CD14-positive monocyte (primary cell): ENCODE data around the gene RGS9. TPM values are rescaled to one million over a fixed set of nuclear protein-coding genes. Genes with fewer than 3 reads are reported as not detected.
"Not testable (repeated sequence)": the region's sequence is repeated elsewhere in the genome, so short reads cannot be mapped to it uniquely, and the experiment has no call there.

ENCODE experiments used
- DNase-seq, 3 donors: peaks; one replicate each; pipeline ENCODE4 v3.0.0-alpha.2; 2011 to 2022
- H2AFZ ChIP-seq: 2 replicates; pipeline ENCODE4 v1.6.0; 2012; ENCODE audit warnings: mild to moderate bottlenecking, low read depth, low read length, inconsistent platforms; ENCODE audit not compliant: insufficient read depth, poor library complexity, severe bottlenecking
- H3K27ac ChIP-seq, 2 donors: 1 replicate in 1 of 2; 2 replicates in 1 of 2; pipeline ENCODE4 v1.5.1; 2012 to 2013; ENCODE audit warnings: low read length in 2 of 2, control low read depth in 1 of 2, inconsistent platforms in 1 of 2, low read depth in 1 of 2, mild to moderate bottlenecking in 1 of 2
- H3K27me3 ChIP-seq, 2 donors: one replicate each; pipeline versions ENCODE4 v1.6.0 to v1.6.1; 2011 to 2013; ENCODE audit warnings: low read length in 2 of 2; ENCODE audit not compliant: control insufficient read depth in 2 of 2, insufficient read depth in 2 of 2
- H3K36me3 ChIP-seq, 2 donors: replicated peaks in 1 of 2; 1 replicate in 1 of 2; 2 replicates in 1 of 2; pipeline versions ENCODE4 v1.5.1 to v1.6.1; 2012 to 2013; ENCODE audit warnings: low read length in 2 of 2, control low read depth in 1 of 2, inconsistent platforms in 1 of 2, mild to moderate bottlenecking in 1 of 2; ENCODE audit not compliant: insufficient read depth in 2 of 2, control insufficient read depth in 1 of 2
- H3K4me1 ChIP-seq, 2 donors: 1 replicate in 1 of 2; 2 replicates in 1 of 2; pipeline versions ENCODE4 v1.5.1 to v1.6.1; 2012 to 2013; ENCODE audit warnings: low read length in 2 of 2, control low read depth in 1 of 2, inconsistent platforms in 1 of 2, mild to moderate bottlenecking in 1 of 2, moderate library complexity in 1 of 2; ENCODE audit not compliant: insufficient read depth in 2 of 2, control insufficient read depth in 1 of 2
- H3K4me2 ChIP-seq: replicated peaks from 2 replicates; pipeline ENCODE3; 2012; ENCODE audit warnings: low read length, moderate library complexity, mild to moderate bottlenecking; ENCODE audit not compliant: poor library complexity, severe bottlenecking; ENCODE audit errors: extremely low read depth
- H3K4me3 ChIP-seq, 3 experiments: fragments of 200-600 bp in 1 of 3; sonication (generic) in 1 of 3; replicated peaks in 1 of 3; 1 replicate in 2 of 3; 2 replicates in 1 of 3; pipeline ENCODE4 v1.5.1; 2011 to 2013; ENCODE audit warnings: low read length in 3 of 3, mild to moderate bottlenecking in 3 of 3, control low read depth in 2 of 3, low read depth in 2 of 3, inconsistent platforms in 1 of 3, moderate library complexity in 1 of 3
- H3K79me2 ChIP-seq: 2 replicates; pipeline ENCODE4 v1.6.0; 2012; ENCODE audit warnings: mild to moderate bottlenecking, control low read depth, inconsistent platforms, low read length, moderate library complexity; ENCODE audit not compliant: insufficient read depth
- H3K9ac ChIP-seq: 2 replicates; pipeline ENCODE4 v1.6.0; 2017; ENCODE audit warnings: low read length, mild to moderate bottlenecking; ENCODE audit not compliant: insufficient read depth, poor library complexity, severe bottlenecking
- H3K9me3 ChIP-seq, 2 donors: replicated peaks in 1 of 2; 1 replicate in 1 of 2; 2 replicates in 1 of 2; pipeline versions ENCODE4 v1.5.1 to v1.6.1; 2012 to 2013; ENCODE audit warnings: low read length in 2 of 2, control low read depth in 1 of 2; ENCODE audit not compliant: control insufficient read depth in 1 of 2, insufficient read depth in 1 of 2
- H4K20me1 ChIP-seq: 2 replicates; pipeline ENCODE4 v1.6.0; 2012; ENCODE audit warnings: mild to moderate bottlenecking, low read length, control low read depth, moderate library complexity; ENCODE audit not compliant: insufficient read depth
- H3K27ac Mint-ChIP-seq, 7 donors: one replicate each; pipeline ENCODE4 v1.8.0; 2020; ENCODE audit warnings: mild to moderate bottlenecking in 7 of 7, mixed read lengths in 7 of 7, moderate library complexity in 6 of 7, inconsistent platforms in 2 of 7
- H3K27me3 Mint-ChIP-seq, 3 donors: one replicate each; pipeline ENCODE4 v1.8.0; 2021 to 2022; ENCODE audit warnings: low read depth in 3 of 3, mild to moderate bottlenecking in 3 of 3, mixed read lengths in 3 of 3, moderate library complexity in 3 of 3, inconsistent platforms in 1 of 3
- H3K36me3 Mint-ChIP-seq, 2 donors: one replicate each; pipeline ENCODE4 v1.8.0; 2020; ENCODE audit warnings: mixed read lengths in 2 of 2, inconsistent platforms in 1 of 2, mild to moderate bottlenecking in 1 of 2
- H3K4me1 Mint-ChIP-seq: one replicate; pipeline ENCODE4 v1.8.0; 2020; ENCODE audit warnings: mild to moderate bottlenecking, mixed read lengths
- H3K4me3 Mint-ChIP-seq, 2 donors: one replicate each; pipeline ENCODE4 v1.8.0; 2020; ENCODE audit warnings: mild to moderate bottlenecking in 2 of 2, mixed read lengths in 2 of 2, moderate library complexity in 1 of 2
- H3K9me3 Mint-ChIP-seq, 7 donors: one replicate each; pipeline ENCODE4 v1.8.0; 2020 to 2022; ENCODE audit warnings: mixed read lengths in 7 of 7, mild to moderate bottlenecking in 6 of 7, moderate library complexity in 6 of 7, inconsistent platforms in 2 of 7
- CTCF ChIP-seq: fragments of 200-600 bp; IDR thresholded peaks from one replicate; pipeline ENCODE4 v1.8.0; 2022; ENCODE audit warnings: antibody characterized with exemption, mild to moderate bottlenecking
- WGBS: methylation state at CpG from one replicate; pipeline ENCODE4 v1.1.5; 2013; ENCODE audit warnings: missing lambda C conversion rate; ENCODE audit not compliant: insufficient coverage; 5-methylcytosine and 5-hydroxymethylcytosine counted together
- intact Hi-C, 2 donors: fragments of 100-400 bp; cut with micrococcal nuclease; formaldehyde crosslinking; loops; one replicate each; pipeline versions ENCODE4 v1.15.0 to v1.15.1; 2023
- polyA plus RNA-seq, 3 donors: library from polyadenylated mRNA; depleted of rRNA in 1 of 3; unstranded in 2 of 3; stranded (reverse) in 1 of 3; fragments of 300-500 nt in 2 of 3; fragments of >200 nt in 1 of 3; fragmentation: Illumina TruSeq in 2 of 3; gene quantifications; 1 replicate in 2 of 3; 2 replicates in 1 of 3; pipeline ENCODE4 v1.2.3, GENCODE V29; 2012 to 2021

The RGS9 gene
- polyA plus RNA-seq, 3 donors = 0.08 TPM; not detected in 2

GRCh38 chr17:65176646-65177409 lies 39.7 kb downstream of the RGS9 start:
- Histone ChIP-seq H3K79me2 (no peaks in the 10 kb centered on the region), H2AFZ (no peak overlapping the region), H3K36me3 (no peaks in the 10 kb centered on the region), H3K9me3 (no peaks in the 10 kb centered on the region), H3K27ac (no peak overlapping the region), H3K9ac (no peak overlapping the region), H3K4me2 (no peak overlapping the region), H3K4me3 (no peak overlapping the region), H3K27me3 (no peaks in the 10 kb centered on the region), H3K4me1 (peaks cover 4 to 7% of the 10 kb centered on the region in 2 donors), H4K20me1 (no peaks in the 10 kb centered on the region)
- Mint-ChIP-seq H3K27me3 (peaks cover 0 to 7% (median 5%) of the 10 kb centered on the region in 3 donors), H3K4me3 (no peak overlapping the region), H3K27ac (no peak overlapping the region), H3K36me3 (no peaks in the 10 kb centered on the region), H3K9me3 (peaks cover 0 to 3% (median 0%) of the 10 kb centered on the region in 7 donors), H3K4me1 (peaks cover 12% of the 10 kb centered on the region)
- intact Hi-C loops = no loop called here
- 93% methylated on average over 5 of the region's 5 CpGs for WGBS
- TF ChIP-seq CTCF = no peak
- DNase-seq = no peak

- WGBS = 50% methylated on average over 3 of the region's 4 CpGs
- peaks cover 13% of the 10 kb centered on the region for H3K4me1 Mint-ChIP-seq
- peaks cover 4 to 9% of the 10 kb centered on the region in 2 donors for H3K4me1 ChIP-seq
- intact Hi-C loops = no loop called here
- H3K79me2 ChIP-seq = no peaks in the 10 kb centered on the region
- H3K9ac ChIP-seq = no peak overlapping the region
- no peak overlapping the region for H3K4me3 ChIP-seq
- no peak overlapping the region for H3K4me3 Mint-ChIP-seq
- no peaks in the 10 kb centered on the region for H3K27me3 ChIP-seq
- no peak for TF ChIP-seq CTCF
- H3K36me3 ChIP-seq = no peaks in the 10 kb centered on the region
- H2AFZ ChIP-seq = no peak overlapping the region
- DNase-seq = no peak
- no peaks in the 10 kb centered on the region for H3K9me3 ChIP-seq
- no peak overlapping the region for H3K27ac Mint-ChIP-seq
- H3K27me3 Mint-ChIP-seq = peaks cover 0 to 5% (median 5%) of the 10 kb centered on the region in 3 donors
- H3K36me3 Mint-ChIP-seq = no peaks in the 10 kb centered on the region
- H3K4me2 ChIP-seq = no peak overlapping the region
- no peaks in the 10 kb centered on the region for H4K20me1 ChIP-seq
- no peak overlapping the region for H3K27ac ChIP-seq
- peaks cover 0 to 3% (median 0%) of the 10 kb centered on the region in 7 donors for H3K9me3 Mint-ChIP-seq
These were observed 40.7 kb downstream of the RGS9 start for GRCh38 chr17:65177901-65178300.

- H3K4me3 Mint-ChIP-seq, H3K4me3 ChIP-seq, H3K9me3 ChIP-seq, intact Hi-C loops, H3K36me3 ChIP-seq, H4K20me1 ChIP-seq, H2AFZ ChIP-seq, H3K27me3 Mint-ChIP-seq, H3K27me3 ChIP-seq, H3K9me3 Mint-ChIP-seq, DNase-seq, H3K79me2 ChIP-seq, H3K4me2 ChIP-seq, H3K4me1 Mint-ChIP-seq, H3K27ac Mint-ChIP-seq, H3K4me1 ChIP-seq, H3K27ac ChIP-seq, H3K36me3 Mint-ChIP-seq, H3K9ac ChIP-seq: not testable (repeated sequence)
- WGBS = 99% methylated on average over 9 of the region's 12 CpGs
These were observed 43.1 kb downstream of the RGS9 start for GRCh38 chr17:65180276-65180675.
